ENCODE data around the gene TCF7L2.

Gene TCF7L2

GRCh38 chr10:112981553-112981952 is 31.5 kb downstream of the TCF7L2 start:
- no peak overlapping the region for H3K4me3 ChIP-seq (replicated peaks in 1 of 2; ENCODE audit: low read depth in 2 of 2, low read length in 2 of 2)
- TF ChIP-seq CTCF (IDR thresholded peaks at IDR 0.05; ENCODE audit: low read depth, low read length) = no peak
- no peak for DNase-seq (ENCODE audit: low read depth in 2 of 2)

GRCh38 chr10:112983444-112984056 is 33.5 kb downstream of the TCF7L2 start:
- H3K4me3 ChIP-seq (replicated peaks in 1 of 2; ENCODE audit: low read depth in 2 of 2, low read length in 2 of 2) = no peak overlapping the region
- no peak for TF ChIP-seq CTCF (IDR thresholded peaks at IDR 0.05; ENCODE audit: low read depth, low read length)
- no peak for DNase-seq (ENCODE audit: low read depth in 2 of 2)

- TF ChIP-seq CTCF (IDR thresholded peaks at IDR 0.05; ENCODE audit: low read depth, low read length) = no peak
- no peak overlapping the region for H3K4me3 ChIP-seq (replicated peaks in 1 of 2; ENCODE audit: low read depth in 2 of 2, low read length in 2 of 2)
Observed at GRCh38 chr10:112984756-112985155, 34.7 kb downstream of the TCF7L2 start.

GRCh38 chr10:112985690-112986543 is 35.9 kb downstream of the TCF7L2 start:
- H3K4me3 ChIP-seq (replicated peaks in 1 of 2; ENCODE audit: low read depth in 2 of 2, low read length in 2 of 2) = no peak overlapping the region
- peak; percentile 56 to 69 for DNase-seq (ENCODE audit: low read depth in 2 of 2)
- no peak for TF ChIP-seq CTCF (IDR thresholded peaks at IDR 0.05; ENCODE audit: low read depth, low read length)

More at GRCh38 chr10:112984756-112985155, 34.7 kb downstream of the TCF7L2 start:
- no peak for DNase-seq (ENCODE audit: low read depth in 2 of 2)

GRCh38 chr10:112986544-112987190 is 36.6 kb downstream of the TCF7L2 start:
- TF ChIP-seq CTCF (IDR thresholded peaks at IDR 0.05; ENCODE audit: low read depth, low read length) = no peak
- peak; percentile 48 to 66 for DNase-seq (ENCODE audit: low read depth in 2 of 2)
- H3K4me3 ChIP-seq (replicated peaks in 1 of 2; ENCODE audit: low read depth in 2 of 2, low read length in 2 of 2) = no peak overlapping the region

GRCh38 chr10:112988839-112989406 is 38.9 kb downstream of the TCF7L2 start:
- DNase-seq (ENCODE audit: low read depth in 2 of 2) = no peak
- H3K4me3 ChIP-seq (replicated peaks in 1 of 2; ENCODE audit: low read depth in 2 of 2, low read length in 2 of 2) = no peak overlapping the region
- TF ChIP-seq CTCF (IDR thresholded peaks at IDR 0.05; ENCODE audit: low read depth, low read length) = no peak
